HepG2 (cell line): ENCODE measurements around the gene MAP3K14. TPM values are rescaled to one million over a fixed set of nuclear protein-coding genes. Genes with fewer than 3 reads are reported as not detected.

Source experiments
- AKAP8 ChIP-seq: sonication (generic); formaldehyde crosslinking; IDR thresholded peaks from 2 replicates; pipeline ENCODE4 v1.5.1; 2020; ENCODE audit warnings: mild to moderate bottlenecking, missing genetic modification reagents
- CHD4 ChIP-seq: fragments of 200-600 bp; sonication (generic); IDR thresholded peaks from 2 replicates; pipeline ENCODE4 v1.7.0; 2017; ENCODE audit warnings: mild to moderate bottlenecking, low read length, borderline replicate concordance
- EEA1 ChIP-seq: sonication (generic); formaldehyde crosslinking; IDR thresholded peaks from 2 replicates; pipeline ENCODE4 v1.5.1; 2020; ENCODE audit warnings: mild to moderate bottlenecking, missing genetic modification reagents, borderline replicate concordance
- EZH2 ChIP-seq: conservative IDR thresholded peaks from 2 replicates; pipeline ENCODE4 v1.6.1; 2012; ENCODE audit warnings: mild to moderate bottlenecking, low read depth, low read length, moderate library complexity
- GLMP ChIP-seq: sonication (generic); formaldehyde crosslinking; IDR thresholded peaks from 2 replicates; pipeline ENCODE4 v1.9.0; 2021; ENCODE audit warnings: missing genetic modification reagents, mild to moderate bottlenecking, borderline replicate concordance
- JARID2 ChIP-seq: sonication (generic); formaldehyde crosslinking; IDR thresholded peaks from 2 replicates; pipeline ENCODE4 v1.8.1; 2023; ENCODE audit warnings: missing genetic modification reagents, inconsistent platforms; ENCODE audit not compliant: insufficient replicate concordance
- NFKB2 ChIP-seq: sonication (generic); formaldehyde crosslinking; IDR thresholded peaks from 2 replicates; pipeline ENCODE4 v1.4.0; 2020; ENCODE audit warnings: missing genetic modification reagents, borderline replicate concordance
- SOX6 ChIP-seq, 2 experiments: fragments of 450-650 bp in 1 of 2; sonication (generic) in 1 of 2; formaldehyde crosslinking in 1 of 2; IDR thresholded peaks; 2 replicates each; pipeline versions ENCODE4 v1.4.0 to v1.6.1; 2017 to 2020; ENCODE audit warnings: antibody characterized with exemption in 1 of 2, mild to moderate bottlenecking in 1 of 2, missing genetic modification reagents in 1 of 2
- SYNCRIP ChIP-seq: fragments of 200-400 bp; formaldehyde crosslinking; IDR thresholded peaks from 2 replicates; pipeline ENCODE4 v1.6.1; 2018; ENCODE audit warnings: mild to moderate bottlenecking, low read depth, low read length; ENCODE audit not compliant: insufficient read depth
- TARDBP ChIP-seq: sonication (generic); formaldehyde crosslinking; IDR thresholded peaks from 2 replicates; pipeline ENCODE4 v1.8.0; 2022; ENCODE audit warnings: mild to moderate bottlenecking, missing genetic modification reagents
- TCF12 ChIP-seq, 2 experiments: fragments of 450-650 bp in 1 of 2; sonication (generic) in 1 of 2; formaldehyde crosslinking in 1 of 2; IDR thresholded peaks; 2 replicates each; pipeline versions ENCODE4 v1.6.1 to v1.8.0; 2017 to 2022; ENCODE audit warnings: antibody characterized with exemption in 1 of 2, mild to moderate bottlenecking in 1 of 2, missing genetic modification reagents in 1 of 2, moderate library complexity in 1 of 2
- TEF ChIP-seq: sonication (generic); formaldehyde crosslinking; IDR thresholded peaks from 2 replicates; pipeline ENCODE4 v1.5.0; 2020; ENCODE audit warnings: missing genetic modification reagents
- THAP7 ChIP-seq: sonication (generic); formaldehyde crosslinking; IDR thresholded peaks from 2 replicates; pipeline ENCODE4 v1.8.1; 2023; ENCODE audit warnings: mild to moderate bottlenecking, missing genetic modification reagents
- YEATS4 ChIP-seq: sonication (generic); formaldehyde crosslinking; IDR thresholded peaks from 2 replicates; pipeline ENCODE4 v1.4.0; 2020; ENCODE audit warnings: missing genetic modification reagents, borderline replicate concordance
- ZFX ChIP-seq: sonication (generic); formaldehyde crosslinking; IDR thresholded peaks from 2 replicates; pipeline ENCODE4 v1.4.0; 2020; ENCODE audit warnings: mild to moderate bottlenecking, low read depth, missing genetic modification reagents, moderate library complexity
- ZNF136 ChIP-seq: sonication (generic); formaldehyde crosslinking; IDR thresholded peaks from 2 replicates; pipeline ENCODE4 v1.8.1; 2022; ENCODE audit warnings: low read depth, mild to moderate bottlenecking, moderate library complexity, missing genetic modification reagents
- ZNF281 ChIP-seq: sonication (generic); formaldehyde crosslinking; IDR thresholded peaks from 2 replicates; pipeline ENCODE4 v1.4.0; 2020; ENCODE audit warnings: missing genetic modification reagents, borderline replicate concordance
- ZNF326 ChIP-seq: sonication (generic); formaldehyde crosslinking; IDR thresholded peaks from 2 replicates; pipeline ENCODE4 v1.4.0; 2020; ENCODE audit warnings: missing genetic modification reagents, borderline replicate concordance
- ZNF570 ChIP-seq: sonication (generic); formaldehyde crosslinking; IDR thresholded peaks from 2 replicates; pipeline ENCODE4 v1.4.0; 2020; ENCODE audit warnings: mild to moderate bottlenecking, missing genetic modification reagents, borderline replicate concordance
- ZNF580 ChIP-seq: IDR thresholded peaks from 2 replicates; pipeline ENCODE4 v1.6.1; 2016; ENCODE audit warnings: low read depth, borderline replicate concordance
- ZNF709 ChIP-seq: sonication (generic); formaldehyde crosslinking; IDR thresholded peaks from 2 replicates; pipeline ENCODE4 v1.5.0; 2020; ENCODE audit warnings: mild to moderate bottlenecking, missing genetic modification reagents
- polyA plus RNA-seq, 8 experiments: library from polyadenylated mRNA; depleted of rRNA in 3 of 8; stranded (reverse) in 7 of 8; unstranded in 1 of 8; fragments of >200 nt; fragmentation: Illumina TruSeq in 4 of 8; extraction: Trizol in 4 of 8; gene quantifications; 2 replicates each; pipeline versions ENCODE4 v1.2.1 to v1.2.3, GENCODE V29; 2011 to 2016; ENCODE audit warnings: low read depth in 4 of 8, missing spikeins in 1 of 8, mixed read lengths in 1 of 8; ENCODE audit not compliant: insufficient read depth in 1 of 8
- total RNA-seq, 5 experiments: library from RNA; depleted of rRNA; stranded (reverse); fragments of >200 nt; fragmentation: Illumina TruSeq; extraction: Trizol; gene quantifications; 2 replicates each; pipeline ENCODE4 v1.2.3, GENCODE V29; 2016; ENCODE audit warnings: low read depth in 1 of 5

Gene MAP3K14
- total and polyA plus RNA-seq, 2 of the 13 experiments (the other 11 are each of a cell fraction or from before 2014, with no cell fraction given), result 2.6 TPM

GRCh38 chr17:45316434-45317110 lies at the start of gene MAP3K14 (continued):
- TF ChIP-seq GLMP (CRISPR knock-in tag) (no peak), TCF12 (IDR thresholded peaks at IDR 0.05) (no peak), TCF12 (CRISPR knock-in tag; IDR thresholded peaks at IDR 0.05) (0 out of 2 replicates have a peak, but pooled peaks have one; percentile 22), TARDBP (CRISPR knock-in tag) (no peak), EZH2 (no peak), ZNF281 (CRISPR knock-in tag) (no peak), ZFX (CRISPR knock-in tag) (peak; percentile 94), NFKB2 (CRISPR knock-in tag) (peak; percentile 63; the same call in 1 of the 2 replicates), ZNF580 (CRISPR knock-in tag) (no peak), YEATS4 (peak; percentile 96), SYNCRIP (no peak), TEF (CRISPR knock-in tag) (peak; percentile 59; the same call in 1 of the 2 replicates), ZNF326 (CRISPR knock-in tag) (no peak), ZNF570 (CRISPR knock-in tag) (no peak), SOX6 (IDR thresholded peaks at IDR 0.05) (no peak), SOX6 (CRISPR knock-in tag; IDR thresholded peaks at IDR 0.05) (0 out of 2 replicates have a peak, but pooled peaks have one; percentile 33), CHD4 (no peak), AKAP8 (CRISPR knock-in tag) (0 out of 2 replicates have a peak, but pooled peaks have one; percentile 31), ZNF709 (peak; percentile 95), JARID2 (CRISPR knock-in tag) (no peak), THAP7 (CRISPR knock-in tag) (peak; percentile 45; the same call in 1 of the 2 replicates), ZNF136 (no peak), EEA1 (CRISPR knock-in tag) (no peak; the same call in 1 of the 2 replicates)
